ENCODE results near the gene FHOD3.

DNA sequence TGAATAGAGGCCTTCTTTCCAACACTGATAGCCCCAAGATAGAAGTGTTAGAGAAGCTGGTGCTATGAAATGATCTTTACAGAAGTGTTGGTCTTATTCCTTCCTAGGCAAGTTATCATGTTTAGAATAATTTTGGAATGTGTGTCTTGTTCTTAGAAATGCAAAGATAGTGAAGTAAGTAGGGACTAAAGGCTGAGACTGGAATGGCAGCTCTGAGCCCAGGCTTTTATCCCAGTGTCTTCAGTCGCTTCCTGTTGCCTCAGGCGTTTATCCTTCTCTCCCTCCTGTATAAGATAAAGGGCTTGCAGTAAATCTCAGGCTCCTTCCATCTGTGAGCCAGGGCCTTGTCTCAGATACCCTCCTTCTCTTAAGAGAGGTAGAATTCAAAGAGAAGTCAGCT lies 313.1 kb downstream of the FHOD3 start:
- TF ChIP-seq CTCF (conservative IDR thresholded peaks at IDR 0.05; ENCODE audit: low read depth, low read length) (no peak), EZH2 (IDR thresholded peaks at IDR 0.05; ENCODE audit: low read length, unreplicated experiment) (no peak), EZH2phosphoT487 (IDR thresholded peaks at IDR 0.05; ENCODE audit: borderline replicate concordance, low read length) (no peak)
